H1 (cell line): Measurements from ENCODE around the gene ZFAND3. TPM values are rescaled to one million over a fixed set of nuclear protein-coding genes. Genes with fewer than 3 reads are reported as not detected.
"Not testable (repeated sequence)": the region's sequence is repeated elsewhere in the genome, so short reads cannot be mapped to it uniquely, and the experiment has no call there.

Source experiments
- CTCF ChIA-PET: fragments of 300-600 bp; sonication (Branson Sonifier 250); formaldehyde crosslinking; loops from one replicate; lab custom pipeline; 2021; ENCODE audit not compliant: partially characterized antibody; lab: Charles Lee
- POLR2A ChIA-PET: fragments of 300-600 bp; sonication (Branson Sonifier 250); formaldehyde crosslinking; loops from one replicate; lab custom pipeline; 2021; ENCODE audit warnings: inconsistent platforms; ENCODE audit not compliant: partially characterized antibody; lab: Charles Lee
- DNase-seq, 2 experiments: peaks; one replicate each; pipeline versions ENCODE4 v3.0.0 to v3.0.0-alpha.2; 2010 to 2022; ENCODE audit warnings: low spot score in 2 of 2, low read depth in 1 of 2, mixed read lengths in 1 of 2
- FAIRE-seq: peaks from 2 replicates; lab custom pipeline; 2011; peaks lifted over from hg19 to GRCh38; lab: Jason Lieb, UNC
- H2AFZ ChIP-seq: 2 replicates; pipeline ENCODE4 v1.8.1; 2012; ENCODE audit warnings: low read length, inconsistent platforms
- H2AK5ac ChIP-seq: 2 replicates; pipeline ENCODE4 v1.6.1; 2013; ENCODE audit warnings: low read depth, low read length
- H2BK120ac ChIP-seq: replicated peaks from 2 replicates; pipeline ENCODE3; 2013; ENCODE audit warnings: low read depth, low read length, inconsistent platforms
- H2BK12ac ChIP-seq: 2 replicates; pipeline ENCODE4 v1.6.1; 2013; ENCODE audit warnings: low read depth, low read length
- H2BK15ac ChIP-seq: 2 replicates; pipeline ENCODE4 v1.6.1; 2013; ENCODE audit warnings: low read length
- H2BK20ac ChIP-seq: 2 replicates; pipeline ENCODE4 v1.6.1; 2013; ENCODE audit warnings: low read length
- H2BK5ac ChIP-seq: 2 replicates; pipeline ENCODE4 v1.6.1; 2013; ENCODE audit warnings: low read depth, low read length
- H3K14ac ChIP-seq: 2 replicates; pipeline ENCODE4 v1.6.1; 2013; ENCODE audit warnings: inconsistent platforms; ENCODE audit not compliant: insufficient read length
- H3K18ac ChIP-seq: 2 replicates; pipeline ENCODE4 v1.6.1; 2013; ENCODE audit warnings: low read length; ENCODE audit errors: extremely low read depth
- H3K23ac ChIP-seq: 2 replicates; pipeline ENCODE4 v1.6.1; 2013; ENCODE audit warnings: inconsistent platforms; ENCODE audit not compliant: insufficient read length
- H3K23me2 ChIP-seq: 2 replicates; pipeline ENCODE4 v1.6.1; 2013; ENCODE audit warnings: low read depth, low read length
- H3K27ac ChIP-seq: 2 replicates; pipeline ENCODE4 v1.6.1; 2011; ENCODE audit warnings: low read depth, low read length, inconsistent platforms
- H3K27me3 ChIP-seq, 4 experiments: replicated peaks in 1 of 4; 1 replicate in 1 of 4; 2 replicates in 3 of 4; pipeline versions ENCODE4 v1.6.1 to v1.8.1; 2011 to 2013; ENCODE audit warnings: low read length in 3 of 4, mild to moderate bottlenecking in 3 of 4, inconsistent platforms in 2 of 4, mixed read lengths in 2 of 4, moderate library complexity in 1 of 4; ENCODE audit not compliant: control insufficient read depth in 3 of 4, insufficient read depth in 3 of 4; ENCODE audit errors: extremely low read depth in 1 of 4
- H3K36me3 ChIP-seq, 4 experiments: 2 replicates each; pipeline versions ENCODE4 v1.6.1 to v1.8.1; 2011 to 2013; ENCODE audit warnings: mild to moderate bottlenecking in 4 of 4, low read length in 3 of 4, moderate library complexity in 2 of 4, control low read depth in 1 of 4, inconsistent platforms in 1 of 4; ENCODE audit not compliant: insufficient read depth in 4 of 4, control insufficient read depth in 2 of 4
- H3K4ac ChIP-seq: replicated peaks from 2 replicates; pipeline ENCODE3; 2013; ENCODE audit warnings: low read length, low read depth, mixed read lengths, inconsistent platforms; ENCODE audit not compliant: insufficient read length
- H3K4me1 ChIP-seq, 4 experiments: replicated peaks in 1 of 4; 1 replicate in 1 of 4; 2 replicates in 3 of 4; pipeline versions ENCODE4 v1.6.1 to v1.8.1; 2011 to 2013; ENCODE audit warnings: low read length in 3 of 4, inconsistent platforms in 2 of 4, mixed read lengths in 1 of 4; ENCODE audit not compliant: insufficient read depth in 4 of 4, control insufficient read depth in 3 of 4
- H3K4me2 ChIP-seq, 2 experiments: 2 replicates each; pipeline versions ENCODE4 v1.6.1 to v1.8.1; 2011 to 2013; ENCODE audit warnings: low read depth in 2 of 2, low read length in 2 of 2, control low read depth in 1 of 2, inconsistent platforms in 1 of 2, mild to moderate bottlenecking in 1 of 2; ENCODE audit not compliant: insufficient read depth in 1 of 2
- H3K4me3 ChIP-seq, 4 experiments: fragments of 200-600, 300-600 bp in 1 of 4; sonication (generic), shearing (Covaris generic), sonication (Bioruptor Twin) in 1 of 4; 2 replicates each; pipeline versions ENCODE4 v1.5.1 to v1.8.1; 2011 to 2016; ENCODE audit warnings: low read length in 4 of 4, low read depth in 3 of 4, control low read depth in 2 of 4, inconsistent platforms in 2 of 4, mild to moderate bottlenecking in 2 of 4, mixed read lengths in 1 of 4, moderate library complexity in 1 of 4; ENCODE audit not compliant: insufficient read depth in 2 of 4; ENCODE audit errors: extremely low read depth in 1 of 4
- H3K56ac ChIP-seq: replicated peaks from 2 replicates; pipeline ENCODE3; 2013; ENCODE audit warnings: low read depth, mild to moderate bottlenecking, mixed read lengths, low read length, inconsistent platforms; ENCODE audit not compliant: insufficient read length
- H3K79me1 ChIP-seq: 2 replicates; pipeline ENCODE4 v1.6.1; 2013; ENCODE audit warnings: low read depth, low read length, control low read depth
- H3K79me2 ChIP-seq, 2 experiments: 2 replicates each; pipeline versions ENCODE4 v1.6.1 to v1.8.1; 2012 to 2013; ENCODE audit warnings: low read length in 2 of 2, mild to moderate bottlenecking in 2 of 2, inconsistent platforms in 1 of 2; ENCODE audit not compliant: insufficient read depth in 2 of 2, control insufficient read depth in 1 of 2
- H3K9ac ChIP-seq, 4 experiments: replicated peaks in 1 of 4; 1 replicate in 1 of 4; 2 replicates in 3 of 4; pipeline versions ENCODE4 v1.6.1 to v1.8.1; 2011 to 2013; ENCODE audit warnings: low read depth in 3 of 4, low read length in 3 of 4, control low read depth in 2 of 4, mild to moderate bottlenecking in 2 of 4, moderate library complexity in 2 of 4, inconsistent platforms in 1 of 4; ENCODE audit errors: extremely low read depth in 1 of 4
- H3K9me3 ChIP-seq, 2 experiments: 2 replicates each; pipeline versions ENCODE4 v1.6.1 to v1.8.1; 2012 to 2013; ENCODE audit warnings: mild to moderate bottlenecking in 2 of 2, moderate library complexity in 2 of 2, control low read depth in 1 of 2, inconsistent platforms in 1 of 2, low read depth in 1 of 2, low read length in 1 of 2, mixed read lengths in 1 of 2; ENCODE audit not compliant: insufficient read depth in 2 of 2
- H4K20me1 ChIP-seq, 2 experiments: replicated peaks in 1 of 2; 2 replicates each; pipeline versions ENCODE3 to v1.8.1; 2011 to 2013; ENCODE audit warnings: inconsistent platforms in 2 of 2, low read length in 2 of 2, mild to moderate bottlenecking in 1 of 2; ENCODE audit not compliant: insufficient read depth in 2 of 2, control insufficient read depth in 1 of 2
- H4K5ac ChIP-seq: 2 replicates; pipeline ENCODE4 v1.6.1; 2013; ENCODE audit warnings: low read length, low read depth, mixed read lengths, inconsistent platforms; ENCODE audit not compliant: insufficient read length
- H4K8ac ChIP-seq: 2 replicates; pipeline ENCODE4 v1.8.0; 2013; ENCODE audit warnings: mild to moderate bottlenecking, moderate library complexity, low read length, inconsistent platforms; ENCODE audit not compliant: insufficient read depth; ENCODE audit errors: extremely low read depth
- H4K91ac ChIP-seq: replicated peaks from 2 replicates; pipeline ENCODE3; 2013; ENCODE audit warnings: low read length, mixed read lengths, inconsistent platforms; ENCODE audit not compliant: insufficient read length
- WGBS, 2 experiments: shearing (Covaris generic) in 1 of 2; methylation state at CpG; one replicate each; pipeline versions ENCODE4 v1.1.6 to v1.1.7; 2013 to 2015; ENCODE audit warnings: low lambda C conversion rate in 2 of 2, mixed read lengths in 2 of 2, inconsistent platforms in 1 of 2, low coverage in 1 of 2, missing lambda C conversion rate in 1 of 2; ENCODE audit not compliant: insufficient replicate concordance in 2 of 2, insufficient coverage in 1 of 2, insufficient read length in 1 of 2; ENCODE audit errors: extremely low coverage in 1 of 2, missing lambda C conversion rate in 1 of 2; 5-methylcytosine and 5-hydroxymethylcytosine counted together
- polyA plus RNA-seq, 7 experiments: library from polyadenylated mRNA; depleted of rRNA in 3 of 7; stranded (reverse) in 5 of 7; unstranded in 2 of 7; fragments of >200 nt in 5 of 7; fragments of 200-250 nt in 2 of 7; gene quantifications; 1 replicate in 5 of 7; 2 replicates in 1 of 7; 4 replicates in 1 of 7; pipeline versions ENCODE4 v1.2.1 to v1.2.3, GENCODE V29; 2011 to 2013; ENCODE audit warnings: missing spikeins in 2 of 7, mixed read lengths in 2 of 7
- total RNA-seq: library from RNA; stranded (reverse); fragmentation: NEBNext Ultra II Directional; extraction: Animal tissue kit (Norgen Biotek cat#: 25700); gene quantifications from 2 replicates; pipeline ENCODE4 v1.2.1, GENCODE V29; 2021

ZFAND3 gene
- total and polyA plus RNA-seq, 2 of the 8 experiments (the other 6 are each of a cell fraction or from before 2014, with no cell fraction given): 13.0 to 51.3 TPM

DNA sequence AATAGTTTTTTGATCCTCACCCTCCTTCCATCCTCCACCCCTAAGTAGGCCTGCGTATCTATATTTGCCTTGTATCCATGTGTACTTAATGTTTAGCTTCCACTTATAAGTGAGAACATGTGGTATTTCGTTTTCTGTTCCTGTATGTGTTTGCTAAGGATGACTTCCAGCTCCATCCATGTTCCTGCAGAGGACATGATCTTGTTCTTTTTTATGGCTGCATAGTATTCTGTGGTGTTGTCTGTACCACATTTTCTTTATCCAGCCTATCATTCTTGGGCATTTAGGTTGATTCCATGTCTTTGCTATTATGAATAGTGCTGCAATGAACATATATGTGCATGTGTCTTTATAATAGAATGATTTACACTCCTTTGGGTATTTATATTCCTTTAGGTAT is 129.1 kb downstream of the ZFAND3 start:
- H2AFZ ChIP-seq, H3K23ac ChIP-seq, H2BK5ac ChIP-seq, POLR2A ChIA-PET, H3K18ac ChIP-seq, FAIRE-seq, H3K4me2 ChIP-seq, CTCF ChIA-PET, H3K27me3 ChIP-seq, H3K23me2 ChIP-seq, H4K5ac ChIP-seq, H3K36me3 ChIP-seq, H3K4me3 ChIP-seq, H4K20me1 ChIP-seq, H3K9me3 ChIP-seq, H3K4me1 ChIP-seq, H3K14ac ChIP-seq, H3K27ac ChIP-seq, H2BK20ac ChIP-seq, H2BK15ac ChIP-seq, H4K91ac ChIP-seq, H3K9ac ChIP-seq, H2BK12ac ChIP-seq, DNase-seq, H3K56ac ChIP-seq, H3K79me1 ChIP-seq, H2AK5ac ChIP-seq, H3K4ac ChIP-seq, H4K8ac ChIP-seq, H2BK120ac ChIP-seq: not testable (repeated sequence)
- H3K79me2 ChIP-seq: peaks cover 0 to 58% of the 10 kb centered on the region in 2 experiments; a peak in 2 of 4 replicates
- WGBS, 2 experiments: 79% methylated on average over 2 of the region's 2 CpGs; no CpG with 5 or more reads in 1 of the 2 experiments
